Measurements from ENCODE around the gene FNDC10. TPM values are rescaled to one million over a fixed set of nuclear protein-coding genes. Genes with fewer than 3 reads are reported as not detected.

Gene FNDC10
- total RNA-seq, 1 experiment from 2014 or later: 8.4 TPM

GRCh38 chr1:1583347-1584010, 16.5 kb downstream of the FNDC10 start:
- Histone ChIP-seq H3K9me3 (ENCODE audit: control insufficient read depth in 1 of 2, insufficient read depth in 1 of 2, low read depth in 1 of 2, low read length in 2 of 2) (no peaks in the 10 kb centered on the region), H3K4me1 (ENCODE audit: control insufficient read depth in 1 of 2, insufficient read depth in 2 of 2, low read length in 2 of 2) (no peaks in the 10 kb centered on the region), H3K4me3 (replicated peaks in 1 of 2; ENCODE audit: low read depth in 1 of 2, low read length in 2 of 2) (no peak overlapping the region), H3K79me2 (ENCODE audit: insufficient read depth, low read length) (no peaks in the 10 kb centered on the region), H3K36me3 (ENCODE audit: control insufficient read depth in 1 of 2, insufficient read depth in 2 of 2, low read length in 2 of 2) (no peaks in the 10 kb centered on the region), H4K20me1 (ENCODE audit: insufficient read depth) (no peaks in the 10 kb centered on the region), H3K9ac (ENCODE audit: low read length) (no peak overlapping the region), H3K27ac (ENCODE audit: low read depth, low read length) (no peak overlapping the region), H2AFZ (ENCODE audit: low read depth, low read length, poor library complexity, severe bottlenecking) (no peak overlapping the region), H3K4me2 (ENCODE audit: low read length) (no peak overlapping the region), H3K27me3 (ENCODE audit: insufficient read depth, low read length) (no peaks in the 10 kb centered on the region), H3K9me2 (ENCODE audit: insufficient read depth) (no peaks in the 10 kb centered on the region)
- intact Hi-C loops (cut with micrococcal nuclease): no loop called here
- BruUV-seq (replicated peaks): no TSS peak
- TF ChIP-seq, protein P1, sequence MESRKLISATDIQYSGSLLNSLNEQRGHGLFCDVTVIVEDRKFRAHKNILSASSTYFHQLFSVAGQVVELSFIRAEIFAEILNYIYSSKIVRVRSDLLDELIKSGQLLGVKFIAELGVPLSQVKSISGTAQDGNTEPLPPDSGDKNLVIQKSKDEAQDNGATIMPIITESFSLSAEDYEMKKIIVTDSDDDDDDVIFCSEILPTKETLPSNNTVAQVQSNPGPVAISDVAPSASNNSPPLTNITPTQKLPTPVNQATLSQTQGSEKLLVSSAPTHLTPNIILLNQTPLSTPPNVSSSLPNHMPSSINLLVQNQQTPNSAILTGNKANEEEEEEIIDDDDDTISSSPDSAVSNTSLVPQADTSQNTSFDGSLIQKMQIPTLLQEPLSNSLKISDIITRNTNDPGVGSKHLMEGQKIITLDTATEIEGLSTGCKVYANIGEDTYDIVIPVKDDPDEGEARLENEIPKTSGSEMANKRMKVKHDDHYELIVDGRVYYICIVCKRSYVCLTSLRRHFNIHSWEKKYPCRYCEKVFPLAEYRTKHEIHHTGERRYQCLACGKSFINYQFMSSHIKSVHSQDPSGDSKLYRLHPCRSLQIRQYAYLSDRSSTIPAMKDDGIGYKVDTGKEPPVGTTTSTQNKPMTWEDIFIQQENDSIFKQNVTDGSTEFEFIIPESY (IDR thresholded peaks at IDR 0.05; ENCODE audit: extremely low read depth, insufficient replicate concordance, low read length): no peak
- TF ChIP-seq REST (IDR thresholded peaks at IDR 0.05; ENCODE audit: low read depth) (no peak), YY1 (IDR thresholded peaks at IDR 0.05; ENCODE audit: extremely low read depth, insufficient replicate concordance, low read depth, low read length) (no peak), ELF1 (IDR thresholded peaks at IDR 0.05; ENCODE audit: borderline replicate concordance, low read depth) (no peak), FOSL1 (IDR thresholded peaks at IDR 0.05; ENCODE audit: low read depth) (no peak), EGR1 (IDR thresholded peaks at IDR 0.05; ENCODE audit: low read depth) (no peak), MAX (IDR thresholded peaks at IDR 0.05) (no peak), EZH2phosphoT487 (IDR thresholded peaks at IDR 0.05; ENCODE audit: borderline replicate concordance) (no peak), ZFX (IDR thresholded peaks at IDR 0.05) (no peak), SIN3A (IDR thresholded peaks at IDR 0.05; ENCODE audit: low read depth) (no peak)
- TF ChIP-seq, protein P2, sequence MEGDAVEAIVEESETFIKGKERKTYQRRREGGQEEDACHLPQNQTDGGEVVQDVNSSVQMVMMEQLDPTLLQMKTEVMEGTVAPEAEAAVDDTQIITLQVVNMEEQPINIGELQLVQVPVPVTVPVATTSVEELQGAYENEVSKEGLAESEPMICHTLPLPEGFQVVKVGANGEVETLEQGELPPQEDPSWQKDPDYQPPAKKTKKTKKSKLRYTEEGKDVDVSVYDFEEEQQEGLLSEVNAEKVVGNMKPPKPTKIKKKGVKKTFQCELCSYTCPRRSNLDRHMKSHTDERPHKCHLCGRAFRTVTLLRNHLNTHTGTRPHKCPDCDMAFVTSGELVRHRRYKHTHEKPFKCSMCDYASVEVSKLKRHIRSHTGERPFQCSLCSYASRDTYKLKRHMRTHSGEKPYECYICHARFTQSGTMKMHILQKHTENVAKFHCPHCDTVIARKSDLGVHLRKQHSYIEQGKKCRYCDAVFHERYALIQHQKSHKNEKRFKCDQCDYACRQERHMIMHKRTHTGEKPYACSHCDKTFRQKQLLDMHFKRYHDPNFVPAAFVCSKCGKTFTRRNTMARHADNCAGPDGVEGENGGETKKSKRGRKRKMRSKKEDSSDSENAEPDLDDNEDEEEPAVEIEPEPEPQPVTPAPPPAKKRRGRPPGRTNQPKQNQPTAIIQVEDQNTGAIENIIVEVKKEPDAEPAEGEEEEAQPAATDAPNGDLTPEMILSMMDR (IDR thresholded peaks at IDR 0.05 in 2 of 3, conservative IDR thresholded peaks at IDR 0.05 in 1 of 3; ENCODE audit: borderline replicate concordance in 1 of 3, insufficient read depth in 1 of 3, low read depth in 2 of 3, low read length in 2 of 3): no peak
- DNase-seq (ENCODE audit: low read depth, low spot score) (no peak), ATAC-seq (no peak)
- ChIA-PET CTCF (no interaction called here), RAD21 (ENCODE audit: low non-redundant PET in 1 of 2, low total read pairs in 2 of 2, uncharacterized antibody in 2 of 2, unreplicated experiment in 2 of 2) (no interaction called here), POLR2A (no interaction called here)

Measured in HCT116 (cell line).